Vagina (tissue), 2 donors: ENCODE measurements around the gene SDR39U1. TPM values are rescaled to one million over a fixed set of nuclear protein-coding genes. Genes with fewer than 3 reads are reported as not detected.

Source experiments
- DNase-seq, 2 donors: peaks; one replicate each; pipeline ENCODE4 v3.0.0-alpha.2; 2017; ENCODE audit errors: extremely low spot score in 2 of 2
- H3K27ac ChIP-seq: fragments of 200-600 bp; sonication (generic); one replicate; pipeline ENCODE4 v1.5.1; 2019
- H3K27me3 ChIP-seq: fragments of 200-600 bp; sonication (generic); one replicate; pipeline ENCODE4 v1.5.1; 2019
- H3K36me3 ChIP-seq, 2 donors: fragments of 200-600 bp; sonication (generic); one replicate each; pipeline ENCODE4 v1.5.1; 2017 to 2019
- H3K4me1 ChIP-seq: fragments of 200-600 bp; sonication (generic); one replicate; pipeline ENCODE4 v1.5.1; 2019
- H3K4me3 ChIP-seq, 2 donors: fragments of 200-600 bp; sonication (generic); 1 replicate in 1 of 2; 2 replicates in 1 of 2; pipeline ENCODE4 v1.5.1; 2016 to 2019
- H3K9me3 ChIP-seq: fragments of 200-600 bp; sonication (generic); one replicate; pipeline ENCODE4 v1.5.1; 2019
- POLR2A ChIP-seq, 2 donors: fragments of 450-650 bp; IDR thresholded peaks; one replicate each; pipeline ENCODE4 v1.6.1; 2017; ENCODE audit warnings: antibody characterized with exemption in 2 of 2, mild to moderate bottlenecking in 2 of 2, moderate library complexity in 2 of 2
- POLR2AphosphoS5 ChIP-seq, 2 donors: sonication (generic); formaldehyde crosslinking; IDR thresholded peaks; one replicate each; pipeline ENCODE4 v1.9.0; 2017; ENCODE audit warnings: antibody characterized with exemption in 2 of 2, mild to moderate bottlenecking in 2 of 2, low read depth in 1 of 2; ENCODE audit not compliant: insufficient read depth in 1 of 2
- intact Hi-C: fragments of 100-400 bp; cut with DNase I; formaldehyde crosslinking; loops from one replicate; pipeline ENCODE4 v1.15.1; 2023
- total RNA-seq: library from RNA; depleted of rRNA; stranded (reverse); fragments of >200 nt; gene quantifications from one replicate; pipeline ENCODE4 v1.2.3, GENCODE V29; 2016
- TF ChIP-seq, protein P1 (sequence below), 3 experiments: fragments of 450-650 bp in 2 of 3; fragments of 200-600 bp in 1 of 3; sonication (generic) in 1 of 3; IDR thresholded peaks; one replicate each; pipeline ENCODE4 v1.5.1; 2017 to 2019; ENCODE audit warnings: antibody characterized with exemption in 3 of 3, mild to moderate bottlenecking in 2 of 3, moderate library complexity in 2 of 3

The SDR39U1 gene
- total RNA-seq, 1 donor from 2014 or later: 43.2 TPM

DNA sequence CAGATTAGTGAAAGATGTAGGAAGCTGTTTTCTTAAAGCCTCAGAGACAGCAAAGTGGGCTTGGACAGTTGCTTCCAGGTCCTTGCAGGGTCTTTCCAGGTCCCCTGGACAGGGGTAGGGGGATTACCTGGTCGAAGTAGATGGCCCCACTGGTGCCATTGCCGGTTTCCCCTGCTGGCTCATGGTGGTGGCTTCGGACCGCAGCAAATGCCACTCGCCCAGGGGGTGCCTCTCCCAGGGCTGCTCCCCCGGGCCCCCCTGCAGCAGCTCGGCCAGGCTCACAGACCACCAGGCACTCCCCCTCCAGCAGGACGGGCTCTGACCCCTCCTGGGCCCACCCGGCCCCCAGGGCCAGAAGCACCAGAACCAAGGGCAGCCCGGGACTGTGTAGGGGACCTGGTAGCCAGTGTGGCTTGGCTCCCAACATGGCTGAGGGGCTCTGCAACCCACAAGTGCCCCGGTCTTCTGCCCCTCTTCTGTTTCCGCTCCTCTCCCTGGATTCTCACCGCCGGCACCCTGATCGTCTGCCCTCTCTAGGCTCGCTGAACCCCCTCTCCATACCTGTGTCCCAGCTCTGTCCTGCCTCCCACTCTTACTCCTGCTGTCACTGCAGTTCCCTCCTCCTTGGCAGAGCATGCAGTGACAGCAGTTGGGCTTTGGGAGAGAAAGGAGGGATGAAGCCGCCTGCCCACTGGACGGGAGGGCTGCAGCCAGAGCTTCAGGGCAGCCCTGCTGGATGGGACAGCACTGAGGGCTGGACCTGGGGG, 13.8 kb downstream of the SDR39U1 start:
- intact Hi-C loops: no loop called here
- H3K9me3 ChIP-seq: no peaks in the 10 kb centered on the region
- DNase-seq: peak; percentile 84 to 88
- peaks cover 0 to 19% of the 10 kb centered on the region in 2 donors for H3K36me3 ChIP-seq
- peaks cover 64% of the 10 kb centered on the region for H3K4me1 ChIP-seq
- H3K27ac ChIP-seq: peak overlapping the region; percentile 92
- H3K4me3 ChIP-seq: peak overlapping the region; percentile 72 to 93
- TF ChIP-seq POLR2AphosphoS5 (IDR thresholded peaks at IDR 0.05; ENCODE audit: insufficient read depth in 1 of 2, low read depth in 1 of 2) (no peak), POLR2A (IDR thresholded peaks at IDR 0.05) (no peak)
- TF ChIP-seq, protein P1, sequence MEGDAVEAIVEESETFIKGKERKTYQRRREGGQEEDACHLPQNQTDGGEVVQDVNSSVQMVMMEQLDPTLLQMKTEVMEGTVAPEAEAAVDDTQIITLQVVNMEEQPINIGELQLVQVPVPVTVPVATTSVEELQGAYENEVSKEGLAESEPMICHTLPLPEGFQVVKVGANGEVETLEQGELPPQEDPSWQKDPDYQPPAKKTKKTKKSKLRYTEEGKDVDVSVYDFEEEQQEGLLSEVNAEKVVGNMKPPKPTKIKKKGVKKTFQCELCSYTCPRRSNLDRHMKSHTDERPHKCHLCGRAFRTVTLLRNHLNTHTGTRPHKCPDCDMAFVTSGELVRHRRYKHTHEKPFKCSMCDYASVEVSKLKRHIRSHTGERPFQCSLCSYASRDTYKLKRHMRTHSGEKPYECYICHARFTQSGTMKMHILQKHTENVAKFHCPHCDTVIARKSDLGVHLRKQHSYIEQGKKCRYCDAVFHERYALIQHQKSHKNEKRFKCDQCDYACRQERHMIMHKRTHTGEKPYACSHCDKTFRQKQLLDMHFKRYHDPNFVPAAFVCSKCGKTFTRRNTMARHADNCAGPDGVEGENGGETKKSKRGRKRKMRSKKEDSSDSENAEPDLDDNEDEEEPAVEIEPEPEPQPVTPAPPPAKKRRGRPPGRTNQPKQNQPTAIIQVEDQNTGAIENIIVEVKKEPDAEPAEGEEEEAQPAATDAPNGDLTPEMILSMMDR (IDR thresholded peaks at IDR 0.05): no peak
- no peaks in the 10 kb centered on the region for H3K27me3 ChIP-seq

DNA sequence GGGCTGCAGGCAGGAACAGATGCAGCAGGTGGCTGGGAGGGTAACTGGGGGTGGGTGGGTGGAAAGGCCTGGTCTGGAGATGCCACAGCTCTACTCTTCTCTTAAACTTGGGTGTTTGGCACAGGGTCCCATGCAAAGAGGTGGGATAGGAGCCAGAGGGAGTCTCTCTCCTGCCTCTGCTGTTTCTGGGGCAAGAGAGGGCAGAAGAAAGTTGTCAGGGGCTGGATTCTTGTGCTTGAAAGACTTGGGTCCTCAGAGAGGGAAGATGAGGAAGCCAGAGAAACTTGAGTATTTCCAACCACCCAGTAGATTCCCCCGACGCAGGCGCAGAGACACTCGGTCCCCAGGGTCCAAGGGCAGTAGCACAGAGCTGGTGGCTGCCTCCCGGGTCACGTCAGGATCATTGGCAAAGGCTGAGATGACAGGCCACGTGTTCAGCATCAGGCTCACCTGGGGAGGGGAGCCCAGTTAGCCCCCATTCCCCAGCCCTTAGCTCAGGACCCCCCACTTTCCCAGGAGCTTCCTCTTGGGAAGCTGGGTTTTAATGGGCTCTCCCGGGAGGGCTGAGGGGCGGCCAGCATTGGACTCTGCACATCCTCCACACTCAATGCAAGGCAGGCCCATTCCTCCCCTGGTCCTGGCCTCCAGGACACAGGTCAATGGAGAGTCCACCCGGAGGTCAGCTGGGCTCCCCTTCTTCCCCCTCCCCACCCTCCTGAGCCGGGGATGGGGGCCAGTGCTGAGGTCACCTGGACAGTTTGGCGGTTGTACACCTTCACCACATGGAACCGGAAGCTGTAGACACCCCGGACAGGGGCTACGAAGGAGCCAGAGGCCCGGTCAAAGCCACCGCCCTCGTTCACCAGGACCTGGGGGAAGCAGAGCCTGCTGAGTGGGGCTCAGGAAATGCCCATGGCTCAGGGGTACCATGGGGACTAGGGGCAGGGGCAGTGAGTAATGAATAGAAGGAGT, 14.8 kb downstream of the SDR39U1 start:
- no peaks in the 10 kb centered on the region for H3K27me3 ChIP-seq
- peak overlapping the region; percentile 92 for H3K27ac ChIP-seq
- H3K36me3 ChIP-seq: peaks cover 0 to 11% of the 10 kb centered on the region in 2 donors
- no peak overlapping the region for H3K4me3 ChIP-seq
- TF ChIP-seq POLR2A (IDR thresholded peaks at IDR 0.05): no peak
- TF ChIP-seq, protein P1 (IDR thresholded peaks at IDR 0.05): no peak
- no peak for TF ChIP-seq POLR2AphosphoS5 (IDR thresholded peaks at IDR 0.05; ENCODE audit: insufficient read depth in 1 of 2, low read depth in 1 of 2)
- peaks cover 57% of the 10 kb centered on the region for H3K4me1 ChIP-seq
- DNase-seq: peak; percentile 84 to 86
- intact Hi-C loops: no loop called here
- no peaks in the 10 kb centered on the region for H3K9me3 ChIP-seq

DNA sequence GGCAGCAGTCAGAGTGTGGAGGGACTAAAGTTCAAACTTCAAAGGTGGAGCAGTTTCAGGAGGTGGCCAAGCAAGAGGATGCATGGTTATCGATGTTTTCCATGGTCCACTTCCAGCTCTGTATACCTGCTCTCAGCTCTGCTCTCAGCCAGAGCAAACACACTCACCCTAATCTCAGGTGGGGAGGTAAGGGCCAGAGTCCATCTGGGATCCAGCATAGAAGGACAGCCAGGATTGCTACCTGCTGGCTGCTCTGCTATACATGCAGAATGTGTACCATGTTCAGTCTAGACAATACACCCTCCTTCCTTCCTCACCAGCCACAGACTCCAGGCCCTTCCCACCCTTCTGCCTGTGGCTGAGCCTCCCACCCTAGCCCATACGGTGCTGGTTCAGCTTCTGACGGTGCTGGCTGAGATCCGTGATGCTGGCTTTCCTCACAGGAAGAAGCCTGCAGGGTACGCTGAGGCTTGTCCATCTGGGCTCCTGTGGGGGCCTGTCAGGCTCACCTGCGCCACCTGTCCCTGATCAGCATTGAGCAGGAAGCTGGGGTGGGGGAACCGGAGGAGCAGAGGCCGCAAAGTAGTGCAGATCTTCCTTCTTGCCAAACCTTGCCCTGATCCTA, 15.6 kb downstream of the SDR39U1 start:
- TF ChIP-seq POLR2AphosphoS5 (IDR thresholded peaks at IDR 0.05; ENCODE audit: insufficient read depth in 1 of 2, low read depth in 1 of 2) (no peak), POLR2A (IDR thresholded peaks at IDR 0.05) (no peak)
- TF ChIP-seq, protein P1 (IDR thresholded peaks at IDR 0.05): no peak
- intact Hi-C loops: no loop called here
- no peaks in the 10 kb centered on the region for H3K27me3 ChIP-seq
- no peak overlapping the region for H3K4me3 ChIP-seq
- H3K9me3 ChIP-seq: no peaks in the 10 kb centered on the region
- no peak overlapping the region for H3K27ac ChIP-seq
- DNase-seq: peak; percentile 86 to 89
- H3K4me1 ChIP-seq: peaks cover 49% of the 10 kb centered on the region
- peaks cover 0 to 3% of the 10 kb centered on the region in 2 donors for H3K36me3 ChIP-seq

DNA sequence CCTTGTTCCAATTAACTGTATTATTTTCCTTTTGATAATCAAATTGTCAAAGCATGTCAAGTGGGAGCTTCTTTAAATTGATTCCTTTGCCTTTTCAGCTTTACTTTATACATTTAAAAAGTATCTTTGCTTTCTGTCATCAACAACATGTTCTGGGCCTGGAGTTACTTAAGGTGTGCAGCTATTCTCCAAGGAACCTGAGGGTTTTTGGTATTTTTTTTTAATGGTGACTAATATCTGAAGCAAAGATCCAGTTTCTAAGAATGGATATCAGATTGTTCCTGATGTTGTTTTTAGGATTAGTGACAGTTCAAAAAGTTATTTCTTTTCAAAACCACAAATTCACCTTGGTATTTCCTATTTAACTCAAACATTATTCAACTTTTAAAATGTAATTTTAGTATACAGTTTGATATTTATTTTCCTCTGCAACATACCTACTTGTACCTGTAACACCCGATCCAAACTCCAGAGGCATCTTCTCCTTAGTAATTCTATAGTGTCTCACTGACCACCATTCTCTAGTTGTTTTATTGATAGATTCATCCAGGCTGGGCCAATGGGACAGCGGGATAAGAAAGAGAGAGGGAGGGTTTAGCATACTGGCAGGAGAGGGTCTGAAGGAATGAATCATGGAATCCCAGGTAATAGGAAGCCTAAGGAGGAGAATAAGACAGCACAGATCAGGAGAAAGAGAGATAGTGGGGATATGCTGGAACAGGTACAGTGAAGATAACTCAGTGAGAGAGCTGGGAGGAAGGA, 16.2 kb downstream of the SDR39U1 start:
- no peaks in the 10 kb centered on the region for H3K9me3 ChIP-seq
- intact Hi-C loops: no loop called here
- H3K4me3 ChIP-seq: no peak overlapping the region
- no peaks in the 10 kb centered on the region for H3K27me3 ChIP-seq
- no peak overlapping the region for H3K27ac ChIP-seq
- H3K36me3 ChIP-seq: no peaks in the 10 kb centered on the region
- TF ChIP-seq, protein P1 (IDR thresholded peaks at IDR 0.05): no peak
- TF ChIP-seq POLR2AphosphoS5 (IDR thresholded peaks at IDR 0.05; ENCODE audit: insufficient read depth in 1 of 2, low read depth in 1 of 2) (no peak), POLR2A (IDR thresholded peaks at IDR 0.05) (no peak)
- DNase-seq: peak in 1 of 2 donors; percentile 6
- H3K4me1 ChIP-seq: peaks cover 42% of the 10 kb centered on the region
